GM18861 (cell line): ENCODE results near the gene PATE1.
"Not testable (repeated sequence)": the region's sequence is repeated elsewhere in the genome, so short reads cannot be mapped to it uniquely, and the experiment has no call there.

ENCODE experiments used
- ATAC-seq: cut with Tn5 transposase; IDR thresholded peaks from one replicate; pipeline ENCODE4 v1.9.1; 2021; ENCODE audit not compliant: unreplicated experiment

The PATE1 gene

GRCh38 chr11:125745979-125746378 is at the start of gene PATE1:
Gene PATE1 (plus strand): TSS chr11:125746279. CDS start chr11:125746305, 26 bp downstream.
- no peak for ATAC-seq

- no peak for ATAC-seq
Measured at GRCh38 chr11:125701018-125701610, 45.0 kb upstream of the PATE1 start.

GRCh38 chr11:125701858-125702621 is 44.0 kb upstream of the PATE1 start:
- ATAC-seq, result no peak

- ATAC-seq, result not testable (repeated sequence)
Measured at GRCh38 chr11:125704686-125705085, 41.4 kb upstream of the PATE1 start.

GRCh38 chr11:125720781-125721180 is 25.3 kb upstream of the PATE1 start:
- no peak for ATAC-seq

GRCh38 chr11:125724125-125724524 is 22.0 kb upstream of the PATE1 start:
- ATAC-seq, result no peak

- no peak for ATAC-seq
Measured at GRCh38 chr11:125728969-125729368, 17.1 kb upstream of the PATE1 start.

- ATAC-seq, result no peak
Measured at GRCh38 chr11:125740617-125741016, 5.5 kb upstream of the PATE1 start.

GRCh38 chr11:125743681-125744080 is 2.4 kb upstream of the PATE1 start:
- no peak for ATAC-seq

GRCh38 chr11:125750629-125751028 is 4.5 kb downstream of the PATE1 start:
- ATAC-seq, result no peak

- no peak for ATAC-seq
Measured at GRCh38 chr11:125756050-125756449, 10.0 kb downstream of the PATE1 start.

GRCh38 chr11:125762445-125762844 is 16.4 kb downstream of the PATE1 start:
- no peak for ATAC-seq

- ATAC-seq, result no peak
Measured at GRCh38 chr11:125763483-125763882, 17.4 kb downstream of the PATE1 start.

GRCh38 chr11:125766251-125766650 is 20.2 kb downstream of the PATE1 start:
- no peak for ATAC-seq

GRCh38 chr11:125768336-125769046 is 22.4 kb downstream of the PATE1 start:
- ATAC-seq, result no peak

- ATAC-seq, result no peak
Measured at GRCh38 chr11:125770583-125770982, 24.5 kb downstream of the PATE1 start.

- no peak for ATAC-seq
Measured at GRCh38 chr11:125772834-125773505, 26.9 kb downstream of the PATE1 start.

GRCh38 chr11:125773516-125773915 is 27.4 kb downstream of the PATE1 start:
- ATAC-seq, result no peak

GRCh38 chr11:125777309-125777708 is 31.2 kb downstream of the PATE1 start:
- ATAC-seq, result no peak

- no peak for ATAC-seq
Measured at GRCh38 chr11:125778728-125779127, 32.6 kb downstream of the PATE1 start, which contains the start of gene PATE2. Gene PATE2 (minus strand): TSS chr11:125778828. CDS start chr11:125778773, 55 bp downstream.

GRCh38 chr11:125784678-125785077 is 38.6 kb downstream of the PATE1 start:
- no peak for ATAC-seq
